HCEC 1CT (cell line): ENCODE results near the gene TANC1.

Experiments
- DNase-seq: peaks from one replicate; pipeline ENCODE4 v3.0.0-alpha.2; 2017

The TANC1 gene

GRCh38 chr2:159146996-159147666, 178.7 kb downstream of the TANC1 start:
- DNase-seq = no peak

GRCh38 chr2:159147690-159148089, 179.2 kb downstream of the TANC1 start:
- no peak for DNase-seq

DNA sequence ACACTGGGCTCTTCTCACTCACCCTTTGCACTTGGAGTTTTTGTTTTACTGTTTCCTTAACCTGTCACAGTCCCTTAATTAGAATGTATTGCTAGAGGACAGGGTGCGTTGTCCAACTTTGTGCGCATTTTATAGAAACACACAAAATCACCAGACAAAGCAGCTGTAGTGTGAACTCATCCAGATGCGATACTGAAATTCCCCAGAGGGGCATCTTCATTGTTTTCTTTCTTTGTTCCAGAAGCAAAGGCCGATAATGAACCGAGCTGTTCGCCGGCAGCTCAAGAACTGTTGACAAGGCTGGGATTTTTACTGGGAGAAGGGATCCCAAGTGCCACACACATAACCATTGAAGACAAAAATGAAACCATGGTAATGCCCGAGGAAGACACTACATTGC, 180.5 kb downstream of the TANC1 start:
- no peak for DNase-seq

DNA sequence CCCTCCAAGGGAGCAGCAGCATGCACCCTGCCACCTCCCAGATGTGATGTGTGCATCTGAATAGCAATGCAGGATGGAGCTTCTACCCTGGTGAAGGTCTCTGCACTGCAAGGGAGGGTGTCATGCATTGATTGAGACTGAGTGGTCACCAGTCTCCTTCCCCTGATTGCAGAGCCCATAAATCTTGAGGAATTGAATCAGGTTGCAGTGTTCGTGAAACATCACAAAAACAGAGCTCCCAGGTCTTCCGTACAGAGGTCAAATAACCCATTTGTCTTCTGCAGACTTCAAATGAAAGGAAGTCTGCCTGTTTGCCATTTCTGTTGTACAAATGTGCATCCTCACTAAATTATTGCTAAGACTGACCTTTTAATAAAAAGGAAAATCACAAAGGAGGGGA, 181.3 kb downstream of the TANC1 start:
- no peak for DNase-seq

DNA sequence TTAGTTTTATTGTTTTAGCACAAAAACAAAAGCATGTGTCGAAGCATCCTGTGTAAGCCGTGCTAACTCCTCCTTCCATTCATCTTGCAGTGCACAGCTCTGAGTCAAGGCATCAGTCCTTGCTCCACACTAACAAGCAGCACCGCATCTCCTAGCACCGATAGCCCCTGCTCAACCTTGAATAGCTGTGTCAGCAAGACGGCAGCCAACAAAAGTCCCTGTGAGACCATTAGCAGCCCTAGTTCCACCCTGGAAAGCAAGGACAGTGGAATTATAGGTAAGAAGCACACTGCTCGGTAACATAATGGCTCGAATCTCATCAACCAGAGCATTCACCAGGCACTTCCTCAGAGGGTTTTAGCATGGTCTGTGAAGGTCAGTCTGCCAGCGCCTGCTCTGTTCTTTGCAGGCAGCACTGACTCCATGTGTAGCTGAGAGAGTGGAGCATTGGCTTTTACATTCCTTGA, 181.9 kb downstream of the TANC1 start:
- no peak for DNase-seq

- DNase-seq = no peak
Measured at GRCh38 chr2:159151198-159152127, 183.0 kb downstream of the TANC1 start.

- DNase-seq = no peak
Measured at GRCh38 chr2:159152128-159152778, 183.8 kb downstream of the TANC1 start.

DNA sequence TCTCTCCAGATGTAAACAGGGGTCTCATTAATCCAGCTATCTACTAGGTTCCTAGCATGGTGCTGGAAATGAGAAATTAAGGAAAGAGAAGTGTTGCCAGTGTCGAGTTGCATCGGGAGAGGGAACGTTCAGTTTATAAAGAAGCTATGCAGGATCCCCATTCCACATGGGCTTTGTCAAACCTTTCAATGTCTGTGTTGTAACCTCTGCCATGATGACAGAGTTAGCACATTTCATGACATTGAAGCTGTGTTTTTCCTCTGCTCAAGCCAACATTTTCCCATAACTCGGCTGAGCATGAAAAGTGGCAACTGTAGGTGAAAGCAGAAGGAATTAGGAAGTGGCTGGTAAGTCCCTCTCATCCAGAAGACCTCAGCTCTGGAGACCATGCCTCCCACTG, 184.6 kb downstream of the TANC1 start:
- DNase-seq = no peak

- DNase-seq = no peak
Measured at GRCh38 chr2:159153463-159153862, 185.0 kb downstream of the TANC1 start.

DNA sequence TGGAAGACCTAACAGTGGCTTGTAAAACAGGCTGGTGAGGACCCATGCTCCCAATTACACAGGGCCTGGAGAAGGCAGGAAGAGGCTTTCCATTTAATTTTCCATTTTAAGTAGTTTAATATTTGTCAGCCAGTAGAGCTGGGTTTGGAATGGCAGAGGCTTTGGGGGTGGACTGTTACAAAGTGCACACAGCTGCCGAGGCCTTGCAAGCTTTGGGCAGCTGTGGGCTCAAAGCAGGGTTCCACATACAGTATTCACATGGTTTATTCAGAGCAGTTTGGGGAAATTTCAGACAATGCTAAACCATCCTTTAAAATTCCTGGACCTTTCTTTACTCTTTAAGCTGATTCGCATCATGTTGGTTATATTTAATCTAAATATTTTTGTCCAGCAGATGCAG, 185.5 kb downstream of the TANC1 start:
- DNase-seq = no peak

DNA sequence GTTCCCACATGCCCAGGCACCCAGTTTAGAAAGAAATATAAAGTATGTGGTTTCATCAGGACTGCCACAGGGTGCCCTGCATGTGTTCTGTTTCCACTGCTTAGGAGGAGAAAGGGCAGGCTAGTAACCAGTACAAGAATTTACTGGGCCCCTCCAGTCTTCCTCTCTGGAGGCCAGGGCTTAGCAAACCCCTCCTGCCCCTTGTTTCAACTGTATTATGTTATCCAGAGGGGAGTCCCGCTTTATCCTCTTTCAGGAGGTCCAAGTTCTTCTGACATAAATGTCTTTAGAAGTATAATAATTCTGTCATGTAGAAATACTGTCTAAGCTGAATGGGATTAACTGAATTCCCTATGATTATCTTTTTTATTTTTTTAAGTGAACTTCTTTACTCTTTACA, 185.9 kb downstream of the TANC1 start:
- DNase-seq = no peak

- DNase-seq = no peak
Measured at GRCh38 chr2:159155320-159155719, 186.9 kb downstream of the TANC1 start.

DNA sequence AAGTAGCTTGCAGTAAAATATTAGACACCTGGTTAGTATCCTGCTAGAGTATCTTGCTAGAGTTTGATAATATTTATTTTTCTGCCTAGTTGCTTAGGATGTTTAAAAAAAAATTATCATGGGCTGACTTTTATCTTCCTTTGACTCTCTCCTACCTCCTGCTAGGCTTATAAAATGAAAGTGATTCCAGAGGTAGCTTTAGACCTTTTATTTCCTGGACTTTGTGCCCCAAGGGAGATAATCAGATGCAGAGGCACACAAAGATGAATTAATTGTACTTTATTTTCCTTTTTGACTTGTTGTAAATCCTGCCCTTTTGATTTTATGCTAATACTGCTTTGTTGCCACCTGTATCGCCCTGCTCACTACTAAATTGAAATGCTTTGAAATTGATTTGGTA, 187.4 kb downstream of the TANC1 start:
- DNase-seq = no peak

DNA sequence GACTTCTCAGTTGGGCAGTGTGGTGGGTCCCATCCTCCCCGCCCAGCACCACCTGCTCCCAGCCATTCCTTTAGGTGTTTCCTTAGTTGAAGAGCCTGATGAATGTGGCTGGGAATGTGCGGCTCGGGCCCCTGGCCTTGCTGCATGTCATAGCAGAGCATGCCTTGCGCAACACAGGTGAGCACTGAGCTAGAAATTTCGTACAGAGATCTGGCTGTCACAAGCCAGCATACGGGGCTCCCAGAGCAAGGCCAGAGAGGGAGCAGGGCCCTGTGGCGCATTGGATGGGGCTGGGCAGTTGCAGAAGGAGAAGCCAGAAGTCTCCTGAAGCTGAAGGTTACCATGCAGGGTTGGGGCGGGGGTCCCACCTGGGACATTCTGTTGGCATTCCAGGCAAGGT, 188.4 kb downstream of the TANC1 start:
- DNase-seq = no peak

GRCh38 chr2:159157361-159158209, 189.1 kb downstream of the TANC1 start:
- no peak for DNase-seq

- no peak for DNase-seq
Measured at GRCh38 chr2:159160412-159160811, 192.0 kb downstream of the TANC1 start.

GRCh38 chr2:159160954-159161353, 192.5 kb downstream of the TANC1 start:
- no peak for DNase-seq

DNA sequence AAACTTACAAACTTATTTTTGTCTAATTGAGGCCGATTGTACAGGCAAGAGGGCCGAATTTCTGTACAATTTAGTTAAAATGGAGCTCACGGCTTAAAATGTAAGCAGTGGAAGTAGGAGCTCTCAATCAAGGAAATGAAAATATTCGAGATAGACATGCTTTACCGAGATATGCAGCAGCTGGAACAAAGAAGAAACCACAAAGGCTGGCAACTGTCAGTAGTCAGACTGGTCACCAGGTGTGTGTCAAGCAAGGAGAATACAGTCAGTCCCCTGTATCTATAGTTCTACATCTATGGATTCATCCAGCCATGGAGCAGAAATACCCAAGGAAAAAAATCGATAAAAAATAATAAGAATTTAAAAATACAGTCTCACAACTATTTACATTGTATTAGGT, 195.5 kb downstream of the TANC1 start:
- no peak for DNase-seq

GRCh38 chr2:159164457-159164911, 196.0 kb downstream of the TANC1 start:
- DNase-seq = no peak

DNA sequence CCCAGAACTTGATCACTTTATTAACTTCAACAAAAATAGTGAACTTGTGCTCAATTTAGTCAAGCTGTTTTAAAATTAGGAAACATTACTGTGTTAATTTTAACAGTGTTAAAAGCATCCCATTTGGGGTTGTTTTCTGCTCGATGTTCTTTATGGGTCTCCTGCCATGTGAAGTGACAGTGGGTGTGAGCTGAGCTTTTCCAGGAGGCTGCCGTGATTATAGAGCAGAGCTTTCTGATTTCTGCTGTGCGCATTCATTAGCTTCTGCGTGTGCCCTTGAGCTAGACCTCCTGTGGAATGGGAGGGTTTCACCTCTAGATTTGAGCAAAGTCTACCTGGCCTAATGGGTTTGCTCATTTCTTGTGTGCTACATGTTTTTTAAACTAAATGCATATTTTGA, 196.6 kb downstream of the TANC1 start:
- DNase-seq = no peak

GRCh38 chr2:159168707-159169106, 200.3 kb downstream of the TANC1 start:
- DNase-seq = no peak

GRCh38 chr2:159169187-159169586, 200.7 kb downstream of the TANC1 start:
- DNase-seq = no peak

DNA sequence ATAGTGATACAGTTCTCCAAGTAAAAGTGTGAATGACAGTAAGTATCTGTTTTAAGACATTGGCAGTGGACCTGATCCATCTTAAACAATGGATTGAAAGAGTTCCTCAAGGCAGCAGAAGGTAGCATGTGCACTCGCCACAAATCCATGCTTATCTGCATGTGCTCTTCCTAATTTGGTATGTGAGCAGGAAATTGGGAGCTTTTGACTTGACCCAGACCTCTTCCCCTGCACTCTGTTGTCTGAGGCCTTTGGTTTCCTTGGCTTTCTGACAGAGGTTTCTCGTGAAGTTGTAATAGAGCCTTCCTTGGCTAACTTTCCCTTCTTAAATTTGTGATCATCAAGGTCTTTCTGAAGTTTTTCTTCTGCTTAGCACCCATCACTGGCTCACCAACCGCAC, 204.0 kb downstream of the TANC1 start:
- no peak for DNase-seq
